IPS DF 6.9 (cell line): ENCODE measurements around the gene SH3PXD2B.

Experiments
- DNase-seq: peaks from one replicate; pipeline ENCODE4 v3.0.0-alpha.2; 2013; ENCODE audit warnings: low read depth, low spot score
- H3K27ac ChIP-seq: one replicate; pipeline ENCODE4 v1.5.1; 2013; ENCODE audit warnings: low read length, control low read depth
- H3K27me3 ChIP-seq: 2 replicates; pipeline ENCODE4 v1.6.1; 2013; ENCODE audit warnings: mild to moderate bottlenecking, low read length; ENCODE audit not compliant: control insufficient read depth, insufficient read depth
- H3K36me3 ChIP-seq: 2 replicates; pipeline ENCODE4 v1.6.1; 2013; ENCODE audit warnings: low read length; ENCODE audit not compliant: control insufficient read depth, insufficient read depth
- H3K4me1 ChIP-seq: 2 replicates; pipeline ENCODE4 v1.6.1; 2013; ENCODE audit warnings: low read length; ENCODE audit not compliant: control insufficient read depth, insufficient read depth
- H3K4me3 ChIP-seq: 2 replicates; pipeline ENCODE4 v1.5.1; 2013; ENCODE audit warnings: mild to moderate bottlenecking, low read length
- H3K9me3 ChIP-seq: 2 replicates; pipeline ENCODE4 v1.6.1; 2013; ENCODE audit warnings: low read length, inconsistent platforms; ENCODE audit not compliant: control insufficient read depth, insufficient read depth
- WGBS: extraction: QIAGEN DNeasy Blood & Tissue Kit; methylation state at CpG from one replicate; pipeline ENCODE4 v1.1.7; 2013; ENCODE audit warnings: mixed read lengths, missing lambda C conversion rate; ENCODE audit not compliant: insufficient read length, insufficient coverage; 5-methylcytosine and 5-hydroxymethylcytosine counted together

The SH3PXD2B gene

GRCh38 chr5:172283862-172284610 lies 170.3 kb downstream of the SH3PXD2B start:
- H3K9me3 ChIP-seq = no peaks in the 10 kb centered on the region
- WGBS = no CpG with 5 or more reads among the region's 79 CpGs
- H3K4me1 ChIP-seq = 0 out of 2 replicates have a peak, but pooled peaks cover 1% of the 10 kb centered on the region
- H3K4me3 ChIP-seq = peak overlapping the region; percentile 65
- no peak overlapping the region for H3K27ac ChIP-seq
- H3K36me3 ChIP-seq = no peaks in the 10 kb centered on the region
- no peak for DNase-seq
- no peaks in the 10 kb centered on the region for H3K27me3 ChIP-seq

- H3K36me3 ChIP-seq = no peaks in the 10 kb centered on the region
- DNase-seq = no peak
- no CpG with 5 or more reads among the region's 87 CpGs for WGBS
- peak within 1 kb of the TSS; percentile 65 for H3K4me3 ChIP-seq
- H3K9me3 ChIP-seq = no peaks in the 10 kb centered on the region
- H3K27me3 ChIP-seq = no peaks in the 10 kb centered on the region
- H3K27ac ChIP-seq = no peak within 1 kb of the TSS
- H3K4me1 ChIP-seq = 0 out of 2 replicates have a peak, but pooled peaks cover 1% of the 10 kb centered on the region
These were observed 171.1 kb downstream of the SH3PXD2B start, which contains the start of gene UBTD2 for GRCh38 chr5:172283020-172283861. Gene UBTD2, minus strand, starts transcription at chr5:172283764. Its CDS starts 99 bp downstream, at chr5:172283665.

- no peak for DNase-seq
- Histone ChIP-seq H3K27me3 (no peaks in the 10 kb centered on the region), H3K4me1 (peaks cover 1% of the 10 kb centered on the region; the same call in 1 of the 2 replicates), H3K36me3 (no peaks in the 10 kb centered on the region), H3K4me3 (peak overlapping the region; percentile 65), H3K27ac (no peak overlapping the region), H3K9me3 (no peaks in the 10 kb centered on the region)
- no CpG with 5 or more reads among the region's 13 CpGs for WGBS
These were observed 171.9 kb downstream of the SH3PXD2B start for GRCh38 chr5:172282272-172283019.

- H3K27me3 ChIP-seq = no peaks in the 10 kb centered on the region
- no peaks in the 10 kb centered on the region for H3K9me3 ChIP-seq
- H3K27ac ChIP-seq = no peak overlapping the region
- peaks cover 1% of the 10 kb centered on the region; the same call in 1 of the 2 replicates for H3K4me1 ChIP-seq
- H3K4me3 ChIP-seq = no peak overlapping the region
- 100% methylated on average over 1 of the region's 6 CpGs for WGBS
- no peak for DNase-seq
- no peaks in the 10 kb centered on the region for H3K36me3 ChIP-seq
These were observed 173.0 kb downstream of the SH3PXD2B start for GRCh38 chr5:172281346-172281745.

- DNase-seq = no peak
- H3K4me1 ChIP-seq = peaks cover 1% of the 10 kb centered on the region; the same call in 1 of the 2 replicates
- 100% methylated on average over 1 of the region's 4 CpGs for WGBS
- no peak overlapping the region for H3K27ac ChIP-seq
- H3K4me3 ChIP-seq = no peak overlapping the region
- H3K36me3 ChIP-seq = no peaks in the 10 kb centered on the region
- no peaks in the 10 kb centered on the region for H3K27me3 ChIP-seq
- H3K9me3 ChIP-seq = no peaks in the 10 kb centered on the region
These were observed 173.4 kb downstream of the SH3PXD2B start for GRCh38 chr5:172280929-172281328.

GRCh38 chr5:172280317-172280716 lies 174.0 kb downstream of the SH3PXD2B start:
- H3K4me1 ChIP-seq = peaks cover 1% of the 10 kb centered on the region; the same call in 1 of the 2 replicates
- DNase-seq = no peak
- H3K27ac ChIP-seq = no peak overlapping the region
- H3K36me3 ChIP-seq = no peaks in the 10 kb centered on the region
- no peaks in the 10 kb centered on the region for H3K27me3 ChIP-seq
- no peak overlapping the region for H3K4me3 ChIP-seq
- no peaks in the 10 kb centered on the region for H3K9me3 ChIP-seq
- no CpG with 5 or more reads among the region's 5 CpGs for WGBS

GRCh38 chr5:172278356-172278755 lies 176.0 kb downstream of the SH3PXD2B start:
- Histone ChIP-seq H3K9me3 (no peaks in the 10 kb centered on the region), H3K27ac (no peak overlapping the region), H3K27me3 (no peaks in the 10 kb centered on the region), H3K36me3 (no peaks in the 10 kb centered on the region), H3K4me3 (no peak overlapping the region), H3K4me1 (peaks cover 1% of the 10 kb centered on the region; the same call in 1 of the 2 replicates)
- no peak for DNase-seq
- no CpG with 5 or more reads among the region's 9 CpGs for WGBS

- Histone ChIP-seq H3K4me3 (no peak overlapping the region), H3K27me3 (no peaks in the 10 kb centered on the region), H3K4me1 (peaks cover under 1% of the 10 kb centered on the region; the same call in 1 of the 2 replicates), H3K9me3 (no peaks in the 10 kb centered on the region), H3K36me3 (no peaks in the 10 kb centered on the region), H3K27ac (no peak overlapping the region)
- DNase-seq = no peak
- WGBS = no CpG with 5 or more reads among the region's 3 CpGs
These were observed 178.1 kb downstream of the SH3PXD2B start for GRCh38 chr5:172276214-172276613.
